Activated T-helper 1 cell treated with anti-CD3 and anti-CD28 coated beads, Interleukin-12 subunit alpha, Interleukin-12 subunit beta, Interleukin-2, Interleukin-4 antibody, amounts not matched to agents 30 ng/mL and 10 ng/mL and 1 ng/mL, durations not matched to agents 14 hours and 24 hours and 36 hours (primary cell): ENCODE measurements around the gene RHBDL3. TPM values are rescaled to one million over a fixed set of nuclear protein-coding genes. Genes with fewer than 3 reads are reported as not detected.

Experiments
- DNase-seq: peaks from one replicate; pipeline ENCODE4 v3.0.0; 2021; ENCODE audit warnings: low spot score
- H3K27ac Mint-ChIP-seq: one replicate; pipeline ENCODE4 v1.8.0; 2021; ENCODE audit warnings: mild to moderate bottlenecking, mixed read lengths
- H3K27me3 Mint-ChIP-seq: one replicate; pipeline ENCODE4 v1.8.0; 2022; ENCODE audit warnings: mild to moderate bottlenecking, moderate library complexity, mixed read lengths; ENCODE audit not compliant: insufficient read depth
- H3K36me3 Mint-ChIP-seq: one replicate; pipeline ENCODE4 v1.8.0; 2021; ENCODE audit warnings: low read depth, mixed read lengths
- H3K4me1 Mint-ChIP-seq: one replicate; pipeline ENCODE4 v1.8.0; 2021; ENCODE audit warnings: low read depth, mixed read lengths
- H3K4me3 Mint-ChIP-seq: one replicate; pipeline ENCODE4 v1.8.0; 2021; ENCODE audit warnings: mild to moderate bottlenecking, moderate library complexity, mixed read lengths
- H3K9me3 Mint-ChIP-seq: one replicate; pipeline ENCODE4 v1.8.0; 2021; ENCODE audit warnings: mixed read lengths
- intact Hi-C: fragments of 100-400 bp; cut with micrococcal nuclease; formaldehyde crosslinking; loops from one replicate; pipeline ENCODE4 v1.15.1; 2024
- total RNA-seq: library from RNA; stranded (reverse); gene quantifications from 2 replicates; pipeline ENCODE4 v1.2.3, GENCODE V29; 2022

RHBDL3 gene
- total RNA-seq, 1 donor from 2014 or later, result 0.26 TPM

DNA sequence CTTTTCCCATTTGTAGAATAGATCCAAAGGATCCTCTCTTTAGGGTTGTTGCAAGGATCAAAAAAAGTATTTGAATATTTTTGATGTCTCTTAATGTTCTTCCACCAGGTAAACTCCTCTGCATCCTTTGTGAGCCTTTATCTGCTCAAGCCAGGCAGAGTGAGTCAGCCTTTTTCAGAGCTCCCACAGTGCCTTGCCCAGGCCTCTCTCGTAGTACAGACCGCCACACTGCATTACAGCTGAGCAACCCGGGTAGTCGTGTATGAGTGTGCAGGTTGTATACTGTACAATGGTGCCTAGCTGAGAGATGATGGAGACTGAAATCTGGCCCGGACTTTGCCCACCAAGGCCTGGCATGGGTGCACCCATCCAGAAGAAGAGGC lies 20.9 kb downstream of the RHBDL3 start:
- intact Hi-C loops, result no loop called here
- DNase-seq, result no peak
- Mint-ChIP-seq H3K27ac (no peak overlapping the region), H3K9me3 (no peaks in the 10 kb centered on the region), H3K27me3 (peaks cover 13% of the 10 kb centered on the region), H3K4me3 (no peak overlapping the region), H3K36me3 (no peaks in the 10 kb centered on the region), H3K4me1 (no peaks in the 10 kb centered on the region)

DNA sequence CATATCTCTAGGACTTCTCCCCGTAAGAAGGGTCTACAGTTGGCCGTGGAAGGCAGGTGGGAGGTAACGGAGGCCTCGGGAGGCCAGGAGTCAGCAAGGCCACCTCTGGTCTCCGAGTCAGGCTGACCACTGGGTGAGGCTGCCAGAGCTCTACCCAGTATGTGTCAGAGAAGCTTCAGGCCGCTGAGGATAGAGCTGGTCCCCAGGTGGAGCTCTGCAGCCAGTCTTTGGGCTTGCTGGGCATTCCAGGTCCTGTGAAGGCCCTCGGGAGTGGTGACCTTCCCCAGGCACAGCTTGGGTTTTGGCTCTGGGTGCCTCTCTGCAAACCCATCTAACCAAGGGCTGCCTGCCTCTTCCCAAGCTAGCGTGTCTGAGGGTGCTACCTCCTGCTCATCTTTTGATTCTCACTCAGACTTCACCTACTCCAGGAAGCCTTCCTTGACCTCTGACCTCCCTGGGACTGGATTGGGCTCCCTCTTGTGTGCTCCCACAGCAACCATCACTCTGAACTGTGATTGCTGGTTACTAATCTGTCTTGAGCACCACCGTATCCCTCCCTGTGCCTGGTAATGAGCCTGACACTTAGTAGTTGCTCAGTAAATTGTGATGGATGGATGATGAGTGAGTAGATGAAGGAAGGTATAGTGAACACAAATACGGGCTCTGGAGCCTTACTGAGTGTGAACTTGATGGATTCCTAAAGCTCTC lies 22.3 kb downstream of the RHBDL3 start:
- no peak for DNase-seq
- peaks cover 8% of the 10 kb centered on the region for H3K27me3 Mint-ChIP-seq
- H3K4me1 Mint-ChIP-seq, result no peaks in the 10 kb centered on the region
- H3K36me3 Mint-ChIP-seq, result no peaks in the 10 kb centered on the region
- no peak overlapping the region for H3K27ac Mint-ChIP-seq
- H3K9me3 Mint-ChIP-seq, result no peaks in the 10 kb centered on the region
- intact Hi-C loops, result no loop called here
- H3K4me3 Mint-ChIP-seq, result no peak overlapping the region

DNA sequence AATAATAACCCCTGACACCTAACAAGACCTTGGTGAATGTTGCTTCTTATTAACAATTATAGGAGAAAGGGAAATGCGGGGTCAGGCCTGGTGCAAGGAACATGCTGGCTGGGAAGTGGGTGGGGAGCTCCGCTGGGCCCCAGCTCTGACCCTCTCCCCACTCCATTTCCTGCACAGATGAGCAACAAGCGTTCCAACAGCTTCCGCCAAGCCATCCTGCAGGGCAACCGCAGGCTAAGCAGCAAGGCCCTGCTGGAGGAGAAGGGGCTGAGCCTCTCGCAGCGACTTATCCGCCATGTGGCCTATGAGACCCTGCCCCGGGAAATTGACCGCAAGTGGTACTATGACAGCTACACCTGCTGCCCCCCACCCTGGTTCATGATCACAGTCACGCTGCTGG lies 23.0 kb downstream of the RHBDL3 start:
- H3K4me3 Mint-ChIP-seq, result no peak overlapping the region
- intact Hi-C loops, result no loop called here
- no peaks in the 10 kb centered on the region for H3K9me3 Mint-ChIP-seq

DNA sequence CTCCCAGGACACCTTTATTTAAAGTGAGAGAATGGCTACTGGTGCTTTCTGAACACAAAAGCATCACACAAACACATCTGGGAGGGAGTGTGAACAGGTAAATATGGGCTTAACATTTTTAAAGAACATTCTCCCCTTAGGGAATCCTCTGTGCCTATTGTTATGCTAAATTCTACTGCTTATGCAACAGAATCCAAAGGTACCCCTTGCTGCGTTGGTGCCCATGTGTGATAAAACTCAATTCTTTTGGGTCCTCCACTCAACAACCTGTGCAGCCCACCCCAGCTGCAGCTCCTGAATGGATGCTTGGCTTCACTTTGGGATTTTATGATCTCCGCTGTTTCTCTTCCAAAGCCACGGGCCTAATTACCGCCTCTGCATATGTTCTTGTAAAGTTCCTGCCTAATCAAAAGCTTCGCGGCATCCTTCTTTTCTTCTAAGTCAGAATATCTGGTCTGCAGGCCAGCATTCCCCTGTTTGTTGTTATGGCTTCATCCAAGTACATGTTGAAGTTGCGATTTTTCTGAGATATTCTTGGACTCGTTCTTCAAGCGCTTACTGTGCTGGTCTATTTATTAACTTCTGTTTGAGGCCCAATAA lies 23.9 kb downstream of the RHBDL3 start:
- Mint-ChIP-seq H3K9me3 (no peaks in the 10 kb centered on the region), H3K27me3 (peaks cover 7% of the 10 kb centered on the region), H3K4me3 (no peak overlapping the region), H3K36me3 (no peaks in the 10 kb centered on the region), H3K4me1 (no peaks in the 10 kb centered on the region), H3K27ac (no peak overlapping the region)
- intact Hi-C loops, result no loop called here
- no peak for DNase-seq

More for the DNA sequence above, 23.0 kb downstream of the RHBDL3 start:
- DNase-seq, result no peak
- Mint-ChIP-seq H3K27me3 (peaks cover 7% of the 10 kb centered on the region), H3K27ac (no peak overlapping the region), H3K4me1 (no peaks in the 10 kb centered on the region), H3K36me3 (no peaks in the 10 kb centered on the region)

DNA sequence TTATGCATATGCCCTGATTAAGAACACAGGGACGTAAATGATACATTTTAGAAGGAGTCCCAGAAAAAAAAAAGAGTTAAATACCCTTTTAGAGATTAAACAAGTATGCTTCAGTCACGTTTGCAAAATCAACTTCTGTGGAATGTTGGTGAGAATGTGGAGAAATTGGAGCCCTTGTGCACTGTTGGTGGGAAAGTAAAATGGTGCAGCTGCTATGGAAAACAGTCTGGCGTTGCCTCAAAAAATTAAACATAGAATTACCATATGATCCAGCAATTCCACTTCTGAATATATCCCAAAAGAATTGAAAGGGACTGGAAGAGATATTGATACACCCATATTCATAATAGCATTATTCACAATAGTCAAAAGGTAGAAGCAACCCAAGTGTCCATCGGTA lies 26.5 kb downstream of the RHBDL3 start:
- H3K27ac Mint-ChIP-seq, result no peak overlapping the region

DNA sequence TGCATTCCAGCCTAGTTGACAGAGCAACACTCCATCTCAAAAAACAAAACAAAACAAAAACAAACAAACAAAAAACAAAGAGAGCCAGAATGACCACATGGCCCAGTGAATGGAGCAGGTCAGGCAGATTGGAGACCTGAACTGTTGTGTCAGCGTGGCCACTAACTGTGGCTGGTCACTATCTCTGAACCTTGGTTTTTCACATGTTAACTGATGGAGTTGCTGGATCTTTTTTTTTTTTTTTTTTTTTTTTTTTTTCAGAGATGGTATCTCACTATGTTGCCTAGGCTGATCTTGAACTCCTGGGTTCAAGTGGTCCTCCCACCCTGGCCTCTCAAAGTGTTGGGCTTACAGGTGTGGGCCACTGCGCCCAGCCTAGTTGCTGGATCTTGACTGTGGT lies 31.8 kb downstream of the RHBDL3 start:
- Mint-ChIP-seq H3K27me3 (peaks cover 2% of the 10 kb centered on the region), H3K4me1 (no peaks in the 10 kb centered on the region), H3K27ac (no peak overlapping the region), H3K4me3 (no peak overlapping the region), H3K36me3 (no peaks in the 10 kb centered on the region), H3K9me3 (no peaks in the 10 kb centered on the region)
- DNase-seq, result no peak
- intact Hi-C loops, result no loop called here

More for the DNA sequence above, 26.5 kb downstream of the RHBDL3 start:
- no peaks in the 10 kb centered on the region for H3K9me3 Mint-ChIP-seq
- H3K27me3 Mint-ChIP-seq, result peaks cover 4% of the 10 kb centered on the region
- no peaks in the 10 kb centered on the region for H3K36me3 Mint-ChIP-seq
- H3K4me1 Mint-ChIP-seq, result no peaks in the 10 kb centered on the region
- intact Hi-C loops, result no loop called here
- H3K4me3 Mint-ChIP-seq, result no peak overlapping the region
- no peak for DNase-seq

DNA sequence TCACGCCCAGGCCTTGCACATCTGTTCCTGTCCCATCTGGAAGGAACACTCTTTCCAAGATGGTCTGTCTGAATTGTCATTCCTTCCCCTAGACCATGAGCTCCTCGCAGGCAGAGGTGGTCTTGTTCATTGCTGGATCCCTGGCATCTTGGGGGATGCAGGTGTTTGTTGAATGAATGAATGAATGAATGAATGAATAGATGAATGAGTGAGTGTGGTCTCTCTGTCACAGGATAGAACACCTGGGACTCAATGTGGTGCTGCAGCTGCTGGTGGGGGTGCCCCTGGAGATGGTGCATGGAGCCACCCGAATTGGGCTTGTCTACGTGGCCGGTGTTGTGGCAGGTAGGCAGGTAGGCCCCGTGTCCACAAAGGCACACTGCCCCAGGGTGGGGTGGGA lies 32.2 kb downstream of the RHBDL3 start:
- H3K4me3 Mint-ChIP-seq, result no peak overlapping the region
- H3K4me1 Mint-ChIP-seq, result no peaks in the 10 kb centered on the region
- H3K27ac Mint-ChIP-seq, result no peak overlapping the region
- no peak for DNase-seq
- H3K27me3 Mint-ChIP-seq, result peaks cover 2% of the 10 kb centered on the region
- intact Hi-C loops, result no loop called here
- no peaks in the 10 kb centered on the region for H3K36me3 Mint-ChIP-seq
- H3K9me3 Mint-ChIP-seq, result no peaks in the 10 kb centered on the region

DNA sequence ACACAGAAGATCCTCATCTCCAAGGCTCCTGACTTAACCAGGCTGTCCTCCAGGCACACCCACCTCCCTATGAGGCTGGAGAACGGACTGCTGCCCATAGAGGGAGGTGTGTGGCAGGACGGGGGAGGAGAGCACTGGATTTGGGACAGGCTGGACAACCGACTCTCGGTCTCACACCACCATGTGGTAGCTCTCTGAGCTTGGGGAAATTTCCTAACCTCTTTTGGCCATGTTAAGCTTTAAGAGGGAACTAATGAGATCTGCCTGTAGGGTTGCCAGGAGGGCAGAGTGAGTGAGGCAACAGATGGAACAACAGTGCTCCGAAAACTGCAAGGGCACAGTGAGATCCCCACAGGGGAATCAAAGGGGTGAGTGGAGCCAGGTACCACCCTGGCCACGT lies 32.7 kb downstream of the RHBDL3 start:
- no peaks in the 10 kb centered on the region for H3K9me3 Mint-ChIP-seq
- H3K4me1 Mint-ChIP-seq, result no peaks in the 10 kb centered on the region
- H3K27ac Mint-ChIP-seq, result no peak overlapping the region
- no peaks in the 10 kb centered on the region for H3K36me3 Mint-ChIP-seq
- intact Hi-C loops, result no loop called here
- DNase-seq, result no peak
- peaks cover 2% of the 10 kb centered on the region for H3K27me3 Mint-ChIP-seq
- H3K4me3 Mint-ChIP-seq, result no peak overlapping the region

DNA sequence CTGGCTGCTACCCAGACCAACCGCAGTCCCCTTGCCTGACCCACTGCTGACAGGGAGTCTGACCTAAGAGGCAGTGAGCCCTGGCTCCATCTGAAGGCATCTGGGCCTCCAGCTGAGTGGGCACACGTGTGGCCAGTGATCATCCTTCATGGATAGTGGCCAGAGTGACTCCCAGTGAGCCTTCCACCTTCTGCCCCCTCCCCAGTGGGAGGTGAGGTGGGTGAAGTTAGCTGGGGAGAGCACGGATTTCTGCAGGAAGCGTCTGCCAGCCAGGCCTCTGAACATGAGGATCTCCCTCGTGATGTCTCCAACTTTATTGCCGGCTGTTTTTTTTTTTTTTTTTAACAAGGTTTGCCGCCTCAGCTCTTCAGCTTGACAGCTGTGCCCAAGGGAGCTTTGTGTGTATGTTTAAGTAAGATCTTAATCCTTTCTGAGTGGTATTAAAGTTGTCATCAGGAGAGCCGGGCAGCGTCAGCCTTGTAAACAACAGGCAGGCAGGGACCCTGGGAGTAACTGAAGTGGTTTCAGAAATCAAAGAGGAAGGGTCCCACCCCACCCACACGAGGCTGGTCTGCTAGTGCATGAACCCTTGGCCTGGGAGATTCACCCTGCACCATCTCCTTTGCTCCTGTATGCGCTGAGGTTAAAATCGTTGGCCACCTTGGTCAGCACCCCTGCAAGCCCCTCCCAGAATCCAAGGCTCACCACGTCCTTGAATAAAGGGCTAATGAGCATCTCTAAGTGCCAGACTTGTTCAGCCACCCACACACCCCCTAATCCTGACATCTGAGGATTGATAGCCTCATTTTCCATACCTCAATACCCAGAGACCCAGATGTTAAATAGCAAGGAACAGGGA lies 33.3 kb downstream of the RHBDL3 start:
- Mint-ChIP-seq H3K9me3 (no peaks in the 10 kb centered on the region), H3K27me3 (peaks cover 5% of the 10 kb centered on the region), H3K4me3 (no peak overlapping the region), H3K27ac (no peak overlapping the region), H3K36me3 (no peaks in the 10 kb centered on the region), H3K4me1 (no peaks in the 10 kb centered on the region)
- no peak for DNase-seq
- intact Hi-C loops, result no loop called here

DNA sequence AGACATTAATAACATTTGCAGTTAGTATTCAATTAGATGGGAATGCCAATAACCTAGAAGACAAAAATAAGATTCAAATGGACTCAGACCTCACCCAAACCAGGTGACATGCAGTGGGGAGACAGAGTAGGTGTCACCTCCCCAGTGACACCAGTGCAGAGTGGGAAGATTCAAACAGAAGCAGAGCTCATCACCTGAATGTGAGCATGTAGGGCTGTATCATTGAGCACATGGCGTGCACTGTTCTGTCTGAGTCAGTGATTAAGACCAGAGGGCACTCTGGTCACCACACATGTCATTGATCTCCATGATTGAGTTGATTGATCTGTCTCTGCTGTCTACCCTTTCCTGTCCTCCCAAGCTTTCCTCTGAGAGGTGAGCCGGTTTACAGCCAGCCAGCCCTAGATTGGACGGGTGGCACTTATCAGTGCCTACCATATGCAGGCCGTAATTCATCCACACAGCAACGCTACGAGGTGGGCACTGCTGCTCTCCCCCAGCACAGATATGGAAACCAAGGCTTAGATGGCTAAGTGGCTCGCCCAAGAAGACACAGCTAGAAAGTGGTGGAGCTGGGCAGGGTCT lies 34.0 kb downstream of the RHBDL3 start:
- Mint-ChIP-seq H3K27ac (no peak overlapping the region), H3K27me3 (peaks cover 9% of the 10 kb centered on the region), H3K4me3 (no peak overlapping the region), H3K36me3 (no peaks in the 10 kb centered on the region), H3K9me3 (no peaks in the 10 kb centered on the region), H3K4me1 (no peaks in the 10 kb centered on the region)
- no peak for DNase-seq
- intact Hi-C loops, result no loop called here

DNA sequence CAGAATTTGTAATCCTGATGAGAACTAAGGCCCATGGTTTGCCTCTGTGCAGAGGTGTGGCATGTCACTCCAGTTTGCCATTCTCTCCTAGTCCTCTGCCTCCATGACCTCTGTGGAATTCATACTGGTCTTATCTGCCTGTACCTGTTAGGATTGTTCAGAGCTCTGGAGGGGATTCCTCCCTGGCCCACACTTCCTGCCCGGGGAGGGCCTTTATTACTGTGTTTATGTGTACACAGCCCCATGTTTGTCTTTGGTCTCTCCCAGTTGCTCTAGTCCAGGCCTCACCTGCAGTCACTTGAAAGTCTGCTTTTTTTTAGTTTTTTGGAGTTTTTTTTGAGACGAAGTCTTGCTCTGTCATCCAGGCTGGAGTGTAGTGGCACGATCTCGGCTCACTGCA lies 36.4 kb downstream of the RHBDL3 start:
- Mint-ChIP-seq H3K4me3 (no peak overlapping the region), H3K27ac (no peak overlapping the region), H3K36me3 (no peaks in the 10 kb centered on the region), H3K4me1 (no peaks in the 10 kb centered on the region), H3K27me3 (peaks cover 11% of the 10 kb centered on the region), H3K9me3 (no peaks in the 10 kb centered on the region)
- intact Hi-C loops, result no loop called here
- DNase-seq, result no peak

DNA sequence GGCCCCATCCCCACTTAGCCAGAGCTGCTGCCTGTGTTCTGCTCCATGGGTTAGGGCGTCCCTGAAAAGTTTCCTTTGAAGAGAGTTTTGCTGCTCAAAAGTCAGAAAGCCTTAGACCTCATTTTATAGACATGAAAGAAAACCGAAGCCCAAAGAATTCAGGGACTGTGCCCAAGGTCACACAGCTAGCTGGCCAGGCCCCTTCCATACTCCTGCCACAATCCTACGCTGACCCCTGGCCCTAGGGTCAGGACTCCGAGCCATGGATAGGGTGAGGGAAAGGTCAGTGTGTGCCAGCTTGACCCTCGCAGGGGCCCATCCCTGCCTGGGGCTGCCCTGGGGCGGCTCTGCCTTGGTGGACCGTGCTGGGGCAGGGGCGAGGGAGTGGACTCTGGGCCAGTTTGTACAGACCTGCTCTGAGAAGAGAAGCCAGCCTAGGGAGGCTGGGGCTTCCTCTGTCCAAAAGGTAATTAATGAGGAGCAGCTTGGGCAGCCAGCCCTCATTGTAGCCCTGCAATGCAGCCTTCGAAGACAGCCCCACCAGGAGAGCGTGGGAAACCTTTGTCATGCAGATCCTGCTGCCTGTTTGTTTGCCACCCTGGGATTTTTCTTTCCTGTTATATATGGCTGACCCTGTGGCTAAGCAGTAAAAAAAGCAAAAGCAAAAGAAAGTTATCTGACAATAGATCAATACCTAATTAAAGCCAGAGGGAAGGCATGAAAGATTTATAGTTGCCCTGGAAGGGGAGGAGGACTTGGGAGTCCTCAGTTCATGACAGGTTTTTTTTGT lies 37.4 kb downstream of the RHBDL3 start:
- Mint-ChIP-seq H3K9me3 (no peaks in the 10 kb centered on the region), H3K4me3 (no peak overlapping the region), H3K27ac (no peak overlapping the region), H3K36me3 (no peaks in the 10 kb centered on the region), H3K27me3 (peaks cover 12% of the 10 kb centered on the region), H3K4me1 (no peaks in the 10 kb centered on the region)
- no peak for DNase-seq
- intact Hi-C loops, result no loop called here
